HCT116 (cell line): ENCODE results near the gene SPTBN1.

Experiments used
- EGR1 ChIP-seq: IDR thresholded peaks from 2 replicates; pipeline ENCODE4 v1.6.1; 2012; ENCODE audit warnings: low read depth
- EZH2 ChIP-seq: fragments of 200-600 bp; sonication (generic); IDR thresholded peaks from 2 replicates; pipeline ENCODE4 v1.6.1; 2017; ENCODE audit warnings: antibody characterized with exemption, mixed run types
- EZH2phosphoT487 ChIP-seq: fragments of 200-600 bp; IDR thresholded peaks from 2 replicates; pipeline ENCODE4 v1.6.1; 2018; ENCODE audit warnings: antibody characterized with exemption, borderline replicate concordance
- POLR2A ChIP-seq: IDR thresholded peaks from 2 replicates; pipeline ENCODE4 v1.7.0; 2011; ENCODE audit warnings: borderline replicate concordance; ENCODE audit not compliant: insufficient read depth, insufficient read length; ENCODE audit errors: extremely low read depth
- POLR2AphosphoS5 ChIP-seq: IDR thresholded peaks from 2 replicates; pipeline ENCODE4 v1.6.1; 2011; ENCODE audit warnings: mild to moderate bottlenecking, low read depth, low read length, moderate library complexity
- SIN3A ChIP-seq: IDR thresholded peaks from 2 replicates; pipeline ENCODE4 v1.6.1; 2012; ENCODE audit warnings: low read depth
- SP1 ChIP-seq: IDR thresholded peaks from 2 replicates; pipeline ENCODE4 v1.6.1; 2012; ENCODE audit warnings: low read depth
- ZNF274 ChIP-seq: fragments of 200-500 bp; sonication (Bioruptor generic); IDR thresholded peaks from 2 replicates; pipeline ENCODE4 v1.6.1; 2014; ENCODE audit warnings: mild to moderate bottlenecking, low read depth, low read length, inconsistent platforms
- TF ChIP-seq, protein P1 (sequence below), 3 experiments: fragments of 200-600 bp in 1 of 3; sonication (generic) in 1 of 3; IDR thresholded peaks in 2 of 3; conservative IDR thresholded peaks in 1 of 3; 2 replicates each; pipeline ENCODE4 v1.5.1; 2012 to 2017; ENCODE audit warnings: low read depth in 2 of 3, low read length in 2 of 3, antibody characterized with exemption in 1 of 3, borderline replicate concordance in 1 of 3, control low read depth in 1 of 3, mild to moderate bottlenecking in 1 of 3, mixed read lengths in 1 of 3, mixed run types in 1 of 3, moderate library complexity in 1 of 3; ENCODE audit not compliant: insufficient read depth in 1 of 3
- TF ChIP-seq, protein P2 (sequence below): IDR thresholded peaks from 2 replicates; pipeline ENCODE4 v1.6.1; 2012
- TF ChIP-seq, protein P3 (sequence below): IDR thresholded peaks from 2 replicates; pipeline ENCODE4 v1.6.1; 2012; ENCODE audit warnings: low read depth

- TF ChIP-seq EZH2 (no peak), SIN3A (no peak), SP1 (no peak), POLR2A (no peak), ZNF274 (no peak), POLR2AphosphoS5 (no peak), EZH2phosphoT487 (no peak), EGR1 (no peak)
- TF ChIP-seq, protein P1, sequence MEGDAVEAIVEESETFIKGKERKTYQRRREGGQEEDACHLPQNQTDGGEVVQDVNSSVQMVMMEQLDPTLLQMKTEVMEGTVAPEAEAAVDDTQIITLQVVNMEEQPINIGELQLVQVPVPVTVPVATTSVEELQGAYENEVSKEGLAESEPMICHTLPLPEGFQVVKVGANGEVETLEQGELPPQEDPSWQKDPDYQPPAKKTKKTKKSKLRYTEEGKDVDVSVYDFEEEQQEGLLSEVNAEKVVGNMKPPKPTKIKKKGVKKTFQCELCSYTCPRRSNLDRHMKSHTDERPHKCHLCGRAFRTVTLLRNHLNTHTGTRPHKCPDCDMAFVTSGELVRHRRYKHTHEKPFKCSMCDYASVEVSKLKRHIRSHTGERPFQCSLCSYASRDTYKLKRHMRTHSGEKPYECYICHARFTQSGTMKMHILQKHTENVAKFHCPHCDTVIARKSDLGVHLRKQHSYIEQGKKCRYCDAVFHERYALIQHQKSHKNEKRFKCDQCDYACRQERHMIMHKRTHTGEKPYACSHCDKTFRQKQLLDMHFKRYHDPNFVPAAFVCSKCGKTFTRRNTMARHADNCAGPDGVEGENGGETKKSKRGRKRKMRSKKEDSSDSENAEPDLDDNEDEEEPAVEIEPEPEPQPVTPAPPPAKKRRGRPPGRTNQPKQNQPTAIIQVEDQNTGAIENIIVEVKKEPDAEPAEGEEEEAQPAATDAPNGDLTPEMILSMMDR (IDR thresholded peaks at IDR 0.05 in 2 of 3, conservative IDR thresholded peaks at IDR 0.05 in 1 of 3; ENCODE audit: borderline replicate concordance in 1 of 3, insufficient read depth in 1 of 3, low read depth in 2 of 3, low read length in 2 of 3) = no peak
- TF ChIP-seq, protein P2, sequence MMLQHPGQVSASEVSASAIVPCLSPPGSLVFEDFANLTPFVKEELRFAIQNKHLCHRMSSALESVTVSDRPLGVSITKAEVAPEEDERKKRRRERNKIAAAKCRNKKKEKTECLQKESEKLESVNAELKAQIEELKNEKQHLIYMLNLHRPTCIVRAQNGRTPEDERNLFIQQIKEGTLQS = no peak
- TF ChIP-seq, protein P3, sequence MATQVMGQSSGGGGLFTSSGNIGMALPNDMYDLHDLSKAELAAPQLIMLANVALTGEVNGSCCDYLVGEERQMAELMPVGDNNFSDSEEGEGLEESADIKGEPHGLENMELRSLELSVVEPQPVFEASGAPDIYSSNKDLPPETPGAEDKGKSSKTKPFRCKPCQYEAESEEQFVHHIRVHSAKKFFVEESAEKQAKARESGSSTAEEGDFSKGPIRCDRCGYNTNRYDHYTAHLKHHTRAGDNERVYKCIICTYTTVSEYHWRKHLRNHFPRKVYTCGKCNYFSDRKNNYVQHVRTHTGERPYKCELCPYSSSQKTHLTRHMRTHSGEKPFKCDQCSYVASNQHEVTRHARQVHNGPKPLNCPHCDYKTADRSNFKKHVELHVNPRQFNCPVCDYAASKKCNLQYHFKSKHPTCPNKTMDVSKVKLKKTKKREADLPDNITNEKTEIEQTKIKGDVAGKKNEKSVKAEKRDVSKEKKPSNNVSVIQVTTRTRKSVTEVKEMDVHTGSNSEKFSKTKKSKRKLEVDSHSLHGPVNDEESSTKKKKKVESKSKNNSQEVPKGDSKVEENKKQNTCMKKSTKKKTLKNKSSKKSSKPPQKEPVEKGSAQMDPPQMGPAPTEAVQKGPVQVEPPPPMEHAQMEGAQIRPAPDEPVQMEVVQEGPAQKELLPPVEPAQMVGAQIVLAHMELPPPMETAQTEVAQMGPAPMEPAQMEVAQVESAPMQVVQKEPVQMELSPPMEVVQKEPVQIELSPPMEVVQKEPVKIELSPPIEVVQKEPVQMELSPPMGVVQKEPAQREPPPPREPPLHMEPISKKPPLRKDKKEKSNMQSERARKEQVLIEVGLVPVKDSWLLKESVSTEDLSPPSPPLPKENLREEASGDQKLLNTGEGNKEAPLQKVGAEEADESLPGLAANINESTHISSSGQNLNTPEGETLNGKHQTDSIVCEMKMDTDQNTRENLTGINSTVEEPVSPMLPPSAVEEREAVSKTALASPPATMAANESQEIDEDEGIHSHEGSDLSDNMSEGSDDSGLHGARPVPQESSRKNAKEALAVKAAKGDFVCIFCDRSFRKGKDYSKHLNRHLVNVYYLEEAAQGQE = no peak
These were observed 182.7 kb downstream of the SPTBN1 start for GRCh38 chr2:54638774-54639187.
